HL-60/S4 treated with phorbol 12-myristate 13-acetate at 8.2 ng/mL for 4 days and 3 days (cell line): Measurements from ENCODE around the gene TMEM45A.

Source experiments
- in situ Hi-C: fragments of 300-500 bp; cut with MboI; formaldehyde crosslinking; loops from 2 replicates; pipeline ENCODE4 v1.15.0; 2022; ENCODE audit warnings: low sequenced_read_pairs

The TMEM45A gene

DNA sequence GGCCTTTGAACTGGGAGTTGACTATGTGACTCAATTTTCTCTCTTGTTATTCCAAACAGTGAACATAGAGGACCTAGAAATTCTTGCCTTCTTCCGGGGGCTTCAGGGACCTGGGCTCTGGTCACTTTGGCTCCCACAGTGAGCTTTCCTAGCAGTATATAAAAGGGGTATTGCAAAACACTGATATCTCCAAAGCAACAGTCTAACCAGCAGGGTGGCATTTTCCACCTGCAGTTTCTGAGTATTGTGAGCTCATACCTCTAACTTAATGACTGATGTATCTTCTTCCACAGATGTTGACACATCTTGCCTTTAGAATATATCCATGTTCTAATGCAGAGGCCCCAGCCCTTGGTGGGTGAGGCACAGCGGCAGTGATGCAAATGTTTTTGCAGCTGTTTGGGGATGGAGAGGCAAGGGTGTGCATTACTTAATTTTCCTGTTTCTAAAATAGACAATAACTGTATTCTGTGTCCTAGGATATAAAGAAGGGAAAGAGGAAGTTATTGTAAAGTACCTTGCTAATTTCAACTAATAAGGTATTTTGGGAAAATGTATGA, 71.3 kb downstream of the TMEM45A start:
- in situ Hi-C loops, result no loop called here

DNA sequence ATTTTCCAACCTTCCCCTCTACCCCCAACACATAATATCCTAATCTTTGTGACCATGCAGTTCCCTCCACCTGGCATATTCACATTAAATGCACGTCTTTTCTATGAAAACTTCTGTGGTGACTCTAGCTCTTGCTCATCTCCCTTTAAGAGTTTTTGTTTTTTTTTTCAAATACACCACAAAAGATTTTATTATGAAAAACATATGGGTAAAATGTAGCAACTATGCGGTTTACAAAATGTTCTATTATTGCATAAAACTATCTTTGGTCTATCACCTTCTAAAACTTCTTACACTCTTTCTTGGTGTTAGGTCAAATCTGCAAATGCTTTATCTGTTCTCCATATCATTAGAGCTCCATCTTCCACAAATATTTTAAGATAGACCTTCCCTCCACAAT, 78.4 kb downstream of the TMEM45A start:
- in situ Hi-C loops, result no loop called here

DNA sequence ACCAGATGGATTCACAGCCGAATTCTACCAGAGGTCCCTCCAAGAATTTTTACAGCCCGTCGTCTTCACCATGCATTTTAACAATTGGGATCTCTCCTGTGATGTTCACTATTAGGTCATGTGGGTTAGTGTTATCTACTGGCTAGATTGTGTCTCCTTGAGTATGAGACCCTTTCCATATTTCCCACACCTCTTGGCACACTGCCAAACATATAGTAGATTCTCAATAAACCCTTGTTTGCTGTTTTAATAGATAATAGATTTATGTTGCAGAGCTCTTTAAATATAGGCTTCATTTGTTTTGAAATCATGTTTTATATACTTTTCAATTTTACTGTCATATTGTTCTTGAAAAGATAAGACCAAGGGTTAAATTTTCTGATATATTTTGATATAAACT, 82.1 kb downstream of the TMEM45A start:
- in situ Hi-C loops, result no loop called here

DNA sequence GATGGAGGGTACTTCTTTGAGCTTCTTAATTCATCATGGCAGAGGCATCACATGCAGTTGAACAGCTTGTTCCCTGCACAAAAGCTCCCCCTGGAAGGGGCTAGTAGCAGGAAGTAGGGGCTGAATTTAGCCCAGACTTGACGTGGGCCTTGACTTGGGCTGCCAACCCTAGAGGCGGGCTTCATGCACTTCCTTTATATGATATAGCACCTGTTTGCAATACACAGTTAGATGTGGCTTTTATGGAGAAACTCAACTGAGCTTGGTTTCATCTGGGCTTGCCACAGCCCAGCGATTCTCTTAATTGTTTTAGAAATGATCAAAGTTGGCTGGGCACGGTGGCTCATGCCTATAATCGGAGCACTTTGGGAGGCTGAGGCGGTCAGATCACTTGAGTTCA, 83.3 kb downstream of the TMEM45A start:
- in situ Hi-C loops, result loop anchor here (25.0 kb wide), 2 partner anchors 238 to 738 kb away; partner anchors contain the start of gene NIT2

DNA sequence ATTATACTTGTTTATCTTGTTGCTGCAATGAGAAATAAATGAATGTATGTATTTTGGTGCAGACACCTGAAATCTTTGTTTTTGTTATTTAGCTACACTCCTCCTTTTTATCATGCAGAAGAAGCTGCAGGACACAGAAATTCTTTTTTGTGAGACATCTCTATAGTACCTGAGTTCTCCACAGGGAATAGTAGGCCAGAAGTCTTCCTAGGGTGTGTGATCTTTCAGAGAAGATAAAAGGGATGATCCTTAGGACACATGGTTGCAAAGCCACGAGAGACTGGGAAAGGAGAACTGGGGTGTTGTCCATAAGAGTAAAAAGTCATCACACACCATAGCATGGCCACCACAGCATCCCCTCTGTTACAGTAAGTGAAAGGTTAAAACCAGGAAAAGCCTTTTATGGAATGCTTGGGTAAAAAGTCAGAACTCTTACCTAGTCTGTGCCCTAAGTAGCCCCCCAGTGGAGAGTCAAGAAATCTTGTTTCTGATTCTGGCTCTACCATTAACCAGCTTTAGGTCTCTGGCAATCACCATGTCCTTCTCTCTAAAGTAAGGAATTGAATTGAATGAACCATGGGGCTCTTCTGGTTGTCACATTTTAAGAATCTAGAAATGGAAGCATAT, 85.1 kb downstream of the TMEM45A start:
- in situ Hi-C loops, result loop anchor here (25.0 kb wide), 2 partner anchors 240 to 740 kb away; partner anchors contain the start of gene NIT2

DNA sequence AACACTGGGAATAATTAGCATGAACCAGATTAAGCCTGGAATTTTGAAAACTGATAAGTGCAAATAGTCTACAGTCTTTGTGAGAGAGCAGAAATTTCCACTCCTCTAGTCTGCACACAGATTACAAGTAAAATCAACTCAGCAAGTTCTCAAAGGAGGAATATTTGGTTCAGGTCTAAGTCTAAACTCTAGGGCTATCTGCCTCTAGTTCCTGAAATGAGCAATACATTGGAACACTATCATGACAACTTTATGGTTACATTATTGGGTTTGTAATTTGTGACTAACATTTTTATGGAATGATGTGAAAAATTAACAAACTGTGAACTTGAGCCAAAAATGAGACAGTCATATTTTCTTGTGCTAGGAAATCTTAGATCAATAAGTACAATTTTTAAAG, 86.2 kb downstream of the TMEM45A start:
- in situ Hi-C loops, result loop anchor here (25.0 kb wide), 2 partner anchors 241 to 741 kb away; partner anchors contain the start of gene NIT2

DNA sequence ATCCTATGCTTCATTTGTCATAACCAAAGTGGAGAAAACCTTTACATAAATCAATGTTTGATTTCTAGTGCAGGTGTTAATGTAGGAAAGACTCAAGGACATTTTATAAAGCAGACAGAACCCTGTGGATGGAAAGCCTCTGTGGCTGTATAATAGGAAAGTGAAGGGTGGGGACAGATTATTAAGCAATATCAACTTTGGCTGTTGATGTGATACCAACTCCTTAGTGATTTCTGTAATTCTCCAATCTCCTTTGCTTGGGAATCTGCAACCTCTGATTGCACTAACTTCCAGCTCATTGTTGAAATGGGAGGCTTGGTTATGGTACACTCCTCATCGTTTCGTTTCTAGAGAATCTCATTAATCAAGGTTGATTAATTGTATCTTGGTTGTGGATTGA, 87.7 kb downstream of the TMEM45A start:
- in situ Hi-C loops, result loop anchor here (25.0 kb wide), 2 partner anchors 243 to 743 kb away; partner anchors contain the start of gene NIT2

DNA sequence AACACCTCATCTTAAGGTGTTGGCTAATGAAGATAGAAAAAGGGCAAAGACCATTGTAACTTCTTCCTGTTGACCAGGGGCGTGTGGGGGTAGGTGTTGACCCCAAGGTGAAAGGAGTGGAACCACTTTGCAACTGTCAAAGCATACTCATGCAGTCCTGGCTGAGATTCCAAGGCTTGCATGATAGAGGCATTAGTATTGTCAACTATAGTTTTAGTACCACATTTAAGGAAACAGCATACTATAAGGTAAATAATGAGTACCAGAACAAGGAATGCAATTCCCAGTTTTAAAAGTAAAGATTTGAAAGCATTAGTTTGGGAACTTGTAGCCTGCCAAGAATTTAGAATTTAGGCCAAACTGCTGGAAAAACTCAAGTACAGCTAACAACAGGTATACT, 89.2 kb downstream of the TMEM45A start:
- in situ Hi-C loops, result loop anchor here (25.0 kb wide), 2 partner anchors 244 to 744 kb away; partner anchors contain the start of gene NIT2

- in situ Hi-C loops, result loop anchor here (25.0 kb wide), 2 partner anchors 245 to 745 kb away; partner anchors contain the start of gene NIT2
Observed at GRCh38 chr3:100582157-100582556, 89.7 kb downstream of the TMEM45A start.

DNA sequence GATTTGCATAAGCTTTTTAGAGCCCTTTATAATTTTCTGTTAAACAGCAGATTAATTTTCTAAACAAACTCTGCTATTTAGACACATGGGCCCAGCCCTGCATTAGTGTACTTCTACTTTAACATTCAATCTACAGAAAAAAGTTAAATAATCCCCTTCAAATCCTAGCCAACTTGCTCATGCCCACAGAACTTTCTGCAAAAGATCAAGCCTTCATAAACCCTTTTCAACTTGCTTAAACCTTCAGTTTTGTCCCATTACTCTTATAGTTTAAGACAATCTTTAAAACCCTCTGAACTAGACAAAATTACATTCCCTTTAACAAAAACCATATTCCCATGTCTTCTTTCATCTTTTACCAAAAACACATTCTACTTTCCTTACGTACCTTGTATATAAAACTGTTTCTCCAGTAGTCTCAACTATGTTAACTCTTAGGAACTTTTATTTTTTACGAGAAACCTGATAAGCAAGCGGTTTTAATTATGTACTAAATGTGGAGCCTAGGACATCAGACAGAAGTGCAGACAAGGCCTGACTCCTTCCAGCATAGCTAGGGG, 91.8 kb downstream of the TMEM45A start:
- in situ Hi-C loops, result loop anchor here (25.0 kb wide), 2 partner anchors 247 to 747 kb away; partner anchors contain the start of gene NIT2

- in situ Hi-C loops, result loop anchor here (25.0 kb wide), 2 partner anchors 250 to 750 kb away; partner anchors contain the start of gene NIT2
Observed at GRCh38 chr3:100586832-100587231, 94.4 kb downstream of the TMEM45A start.

DNA sequence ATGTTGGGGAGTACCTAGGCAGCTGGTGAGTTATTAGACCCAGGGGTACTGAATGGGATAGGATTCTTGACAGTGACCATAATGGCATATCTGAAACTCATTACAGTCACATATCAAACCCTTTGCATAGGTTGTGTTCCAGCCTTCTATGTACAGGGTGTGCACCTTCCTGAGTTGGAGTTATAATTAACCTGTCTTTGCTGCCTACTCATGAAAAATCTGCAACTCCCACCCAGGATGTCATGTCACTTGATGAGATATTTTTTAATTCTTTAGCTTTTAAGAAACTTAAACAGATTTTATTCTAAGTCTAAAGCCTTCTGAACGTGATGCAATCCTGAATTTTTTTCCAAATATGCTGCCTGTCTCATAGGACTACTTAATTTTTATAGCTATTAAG, 95.8 kb downstream of the TMEM45A start:
- in situ Hi-C loops, result loop anchor here (25.0 kb wide), 2 partner anchors 251 to 751 kb away; partner anchors contain the start of gene NIT2

GRCh38 chr3:100590114-100590839, 97.9 kb downstream of the TMEM45A start:
- in situ Hi-C loops, result loop anchor here (25.0 kb wide), 2 partner anchors 253 to 753 kb away; partner anchors contain the start of gene NIT2

DNA sequence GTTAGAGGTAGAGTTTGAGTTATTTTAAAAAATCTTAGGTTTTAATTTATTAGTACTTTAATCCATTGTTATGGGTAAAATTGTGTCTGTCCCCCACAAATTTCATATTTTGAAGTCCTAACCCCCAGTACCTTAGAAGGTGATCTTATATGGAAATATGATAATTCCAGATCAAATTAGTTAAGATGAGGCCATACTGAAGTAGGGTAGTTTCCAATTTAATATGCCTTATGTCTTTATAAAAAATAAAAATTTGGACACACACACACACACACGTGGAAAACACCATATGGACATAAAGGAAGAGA, 98.4 kb downstream of the TMEM45A start:
- in situ Hi-C loops, result loop anchor here (25.0 kb wide), 2 partner anchors 253 to 753 kb away; partner anchors contain the start of gene NIT2

- in situ Hi-C loops, result loop anchor here (25.0 kb wide), 2 partner anchors 254 to 754 kb away; partner anchors contain the start of gene NIT2
Observed at GRCh38 chr3:100591411-100591810, 99.0 kb downstream of the TMEM45A start.

- in situ Hi-C loops, result no loop called here
Observed at GRCh38 chr3:100600181-100601042, 108.0 kb downstream of the TMEM45A start.

DNA sequence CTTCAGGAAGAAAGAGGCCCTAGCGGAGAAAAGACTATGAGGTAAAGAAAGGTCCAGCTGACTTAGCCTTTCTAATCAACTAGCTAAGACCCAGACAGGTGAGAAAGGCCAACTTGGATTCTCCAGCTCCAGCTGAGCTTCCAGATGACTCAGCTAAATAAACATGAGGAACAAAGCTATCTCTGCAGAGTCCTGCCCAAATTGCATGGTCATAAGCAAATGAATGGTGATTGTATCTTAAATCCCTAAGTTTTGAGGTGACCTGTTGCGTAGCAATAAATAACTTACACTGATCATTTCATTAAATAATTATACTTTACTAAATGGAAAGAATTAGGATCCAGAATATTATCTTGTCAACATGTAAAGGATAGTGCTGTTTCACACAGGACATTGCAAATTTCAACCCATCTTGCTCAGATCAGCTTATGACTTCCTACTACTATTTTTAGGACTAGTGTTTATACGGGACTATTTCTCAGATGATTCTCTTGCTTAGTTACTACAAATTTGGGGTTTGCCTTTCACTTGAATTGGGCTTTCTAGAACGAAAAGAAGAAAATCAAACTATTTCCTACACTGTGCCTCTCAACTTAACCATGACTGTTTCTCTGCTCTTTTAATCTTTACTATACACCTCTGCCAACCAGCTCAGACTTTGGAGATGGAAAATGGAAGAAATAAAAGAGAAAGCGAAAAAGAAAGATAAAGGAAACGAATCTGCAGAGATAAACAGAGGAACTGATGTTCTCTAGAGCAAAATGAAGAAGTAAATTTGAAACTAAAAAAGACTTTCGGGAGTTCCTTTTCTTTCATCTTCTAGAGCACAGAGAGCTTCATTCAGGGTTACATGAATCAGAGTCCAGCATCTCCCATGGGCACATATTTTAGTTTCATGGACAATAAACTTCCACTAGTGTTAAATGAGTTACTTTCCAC, 110.4 kb downstream of the TMEM45A start:
- in situ Hi-C loops, result no loop called here

DNA sequence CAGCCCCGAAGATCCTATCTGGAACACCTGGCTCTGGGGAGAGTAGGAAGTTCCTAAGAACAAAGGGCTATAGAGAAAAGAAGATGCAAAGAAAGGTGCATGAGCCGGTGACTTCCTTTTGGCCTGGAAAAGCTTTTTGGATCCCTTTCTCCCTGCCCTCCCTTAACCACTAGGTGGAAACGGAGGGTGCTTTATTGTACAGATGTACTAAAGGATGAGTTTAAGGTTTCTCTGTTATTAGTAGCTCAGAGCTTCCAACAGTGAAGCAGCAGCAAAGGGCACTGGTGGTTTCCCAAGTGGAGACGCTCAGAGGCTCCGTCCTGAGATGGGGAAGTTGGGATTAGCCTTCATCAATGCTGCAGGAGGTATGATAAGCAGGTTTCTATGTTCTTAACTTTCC, 111.0 kb downstream of the TMEM45A start:
- in situ Hi-C loops, result no loop called here

DNA sequence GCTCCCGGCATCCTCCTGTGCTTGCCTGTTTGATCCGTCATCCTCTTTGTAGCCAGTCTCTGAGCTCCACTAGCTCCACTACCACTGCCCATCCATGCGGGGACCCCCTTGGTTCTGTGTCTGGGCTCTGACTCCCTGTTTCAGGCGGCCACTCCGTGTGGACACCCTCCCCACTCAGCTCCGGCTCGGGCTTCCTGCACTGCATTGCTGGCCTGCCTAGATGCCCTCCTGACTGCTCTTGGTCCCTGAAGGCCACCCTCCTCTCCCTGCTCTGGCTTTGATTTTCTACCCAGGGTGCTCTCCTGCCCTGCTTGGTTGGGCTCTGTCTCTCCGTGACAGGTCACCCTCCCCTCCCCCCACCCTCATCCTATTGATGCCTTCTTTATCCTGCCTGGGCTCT, 112.9 kb downstream of the TMEM45A start:
- in situ Hi-C loops, result no loop called here
